Fibroblast of skin of left biceps (primary cell): ENCODE data around the gene ATP2C2.

Source experiments
- DNase-seq, 2 experiments: peaks; one replicate each; pipeline ENCODE4 v3.0.0-alpha.2; 2013; ENCODE audit warnings: low read depth in 2 of 2

Gene ATP2C2

DNA sequence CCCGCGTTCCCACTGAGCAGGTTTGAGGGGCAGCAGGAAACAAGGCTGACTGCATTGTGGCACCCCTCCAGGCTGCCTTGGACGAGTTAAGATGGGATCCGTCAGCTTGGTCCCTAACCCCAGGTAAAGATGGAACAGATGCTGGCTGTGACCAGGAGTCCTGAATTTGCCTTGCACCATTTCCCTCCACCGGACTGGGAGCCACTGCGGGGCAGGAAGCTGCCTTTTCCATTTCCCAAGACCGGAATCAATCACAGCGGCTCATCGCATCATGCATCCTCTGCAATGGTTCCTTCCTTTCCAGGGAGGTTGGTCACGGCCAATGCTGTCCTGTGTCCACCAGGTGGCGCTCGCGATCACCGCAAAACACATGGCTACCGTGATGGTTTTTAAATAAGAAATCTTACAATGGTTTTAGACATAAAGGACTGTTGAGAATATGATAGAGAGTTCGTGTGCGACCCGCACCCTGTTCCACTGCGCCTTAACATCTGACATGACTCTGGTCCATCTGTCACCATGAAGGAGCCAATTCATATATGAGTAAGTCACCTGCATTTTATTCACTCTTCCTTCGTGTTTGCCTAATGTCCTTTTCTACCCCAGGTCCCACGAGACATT is 143.0 kb downstream of the ATP2C2 start:
- peak; percentile 56 to 60 for DNase-seq

DNA sequence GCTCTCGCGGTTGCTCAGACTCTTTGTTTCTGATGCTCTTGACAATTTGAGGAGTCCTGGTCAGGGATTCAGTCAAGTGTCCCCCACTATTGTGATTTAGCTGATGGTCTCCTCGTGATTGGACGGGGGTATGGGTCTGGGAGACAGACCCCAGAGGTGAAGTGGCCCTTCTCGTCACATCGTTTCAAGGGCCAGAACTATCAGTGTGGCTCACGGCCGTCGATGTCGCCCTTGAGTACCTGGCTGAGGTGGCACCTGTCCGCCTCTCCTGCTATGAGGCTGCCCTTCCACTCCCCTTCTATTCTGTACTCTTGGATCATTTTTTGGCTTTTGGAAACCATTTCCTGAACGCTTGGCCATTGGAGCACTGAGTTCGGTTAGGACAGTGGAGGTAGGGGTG is 143.5 kb downstream of the ATP2C2 start:
- no peak for DNase-seq

DNA sequence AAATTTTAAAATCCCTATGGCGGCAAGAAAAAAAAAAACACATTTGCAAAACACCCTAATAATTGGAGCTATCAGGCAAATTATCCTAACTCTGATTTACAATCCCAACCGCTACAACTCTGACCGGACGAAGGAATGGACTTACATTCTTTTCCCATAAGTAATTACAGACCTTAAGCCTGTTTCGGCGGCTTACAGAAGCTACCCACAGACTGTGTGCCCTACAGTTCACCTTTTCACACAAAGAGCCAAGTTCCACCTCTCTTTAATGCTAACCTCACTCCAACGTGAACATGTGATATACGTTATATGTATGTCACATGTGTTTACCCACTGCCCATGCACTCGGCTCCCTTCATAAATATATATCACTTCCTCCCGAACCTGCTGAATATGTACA is 144.8 kb downstream of the ATP2C2 start:
- peak in 1 of 2 experiments; percentile 33 for DNase-seq

- DNase-seq, result no peak
These were observed 145.3 kb downstream of the ATP2C2 start for GRCh38 chr16:84513666-84514065.
